Suprapubic skin (tissue), 4 donors: Measurements from ENCODE around the gene POGLUT2. TPM values are rescaled to one million over a fixed set of nuclear protein-coding genes. Genes with fewer than 3 reads are reported as not detected.
A peak's percentile ranks its signal among the peaks of the same experiment; 100 is the strongest.

Source experiments
- DNase-seq, 2 donors: peaks; one replicate each; pipeline ENCODE4 v3.0.0-alpha.2; 2019; ENCODE audit warnings: low spot score in 2 of 2
- H3K27ac ChIP-seq: fragments of 200-600 bp; sonication (generic); one replicate; pipeline ENCODE4 v1.5.1; 2019
- H3K27me3 ChIP-seq: fragments of 200-600 bp; sonication (generic); one replicate; pipeline ENCODE4 v1.5.1; 2019
- H3K36me3 ChIP-seq: fragments of 200-600 bp; sonication (generic); one replicate; pipeline ENCODE4 v1.5.1; 2019
- H3K4me1 ChIP-seq: fragments of 200-600 bp; sonication (generic); one replicate; pipeline ENCODE4 v1.5.1; 2019
- H3K4me3 ChIP-seq: fragments of 200-600 bp; sonication (generic); one replicate; pipeline ENCODE4 v1.5.1; 2019; ENCODE audit warnings: mild to moderate bottlenecking
- H3K9me3 ChIP-seq: fragments of 200-600 bp; sonication (generic); one replicate; pipeline ENCODE4 v1.5.1; 2019
- EP300 ChIP-seq: sonication (generic); formaldehyde crosslinking; IDR thresholded peaks from one replicate; pipeline ENCODE4 v1.6.1; 2017; ENCODE audit warnings: antibody characterized with exemption
- POLR2A ChIP-seq, 2 donors: fragments of 450-650 bp; IDR thresholded peaks; one replicate each; pipeline ENCODE4 v1.6.1; 2017; ENCODE audit warnings: antibody characterized with exemption in 2 of 2, mild to moderate bottlenecking in 2 of 2, moderate library complexity in 2 of 2
- POLR2AphosphoS5 ChIP-seq, 3 donors: sonication (generic); formaldehyde crosslinking; IDR thresholded peaks; one replicate each; pipeline ENCODE4 v1.6.1; 2017; ENCODE audit warnings: antibody characterized with exemption in 3 of 3
- WGBS: methylation state at CpG from one replicate; pipeline ENCODE4 v1.1.5; 2018; 5-methylcytosine and 5-hydroxymethylcytosine counted together
- total RNA-seq, 4 donors: library from RNA; depleted of rRNA; stranded (reverse); fragments of >200 nt; gene quantifications; one replicate each; pipeline ENCODE4 v1.1.0, GENCODE V29; 2016
- TF ChIP-seq, protein P1 (sequence below), 2 donors: fragments of 200-600 bp in 1 of 2; fragments of 450-650 bp in 1 of 2; sonication (generic) in 1 of 2; IDR thresholded peaks; one replicate each; pipeline ENCODE4 v1.5.1; 2016 to 2019; ENCODE audit warnings: antibody characterized with exemption in 2 of 2, mild to moderate bottlenecking in 1 of 2, moderate library complexity in 1 of 2

The POGLUT2 gene
- total RNA-seq, 4 donors from 2014 or later, result 2.5 to 2.8 (median 2.7) TPM

DNA sequence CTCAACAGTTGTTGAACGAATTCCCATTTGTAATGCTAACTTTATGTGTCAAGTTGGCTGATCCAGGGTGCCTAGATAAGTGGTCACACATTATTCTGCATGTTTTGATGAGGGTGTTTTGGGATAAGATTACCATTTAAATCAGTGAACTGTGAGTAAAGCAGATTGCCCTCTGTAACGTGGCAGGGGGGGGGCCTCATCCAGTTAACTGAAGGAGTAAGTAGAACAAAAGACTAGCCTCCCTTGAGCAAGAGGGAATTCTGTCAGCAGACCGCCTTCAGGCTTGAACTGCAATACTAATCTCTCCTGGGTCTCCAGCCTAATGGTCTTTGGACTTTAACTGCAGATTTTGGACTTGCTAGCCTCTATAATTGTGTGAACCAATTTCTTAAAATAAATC is 21.0 kb downstream of the POGLUT2 start:
- TF ChIP-seq EP300, result no peak
- TF ChIP-seq, protein P1, sequence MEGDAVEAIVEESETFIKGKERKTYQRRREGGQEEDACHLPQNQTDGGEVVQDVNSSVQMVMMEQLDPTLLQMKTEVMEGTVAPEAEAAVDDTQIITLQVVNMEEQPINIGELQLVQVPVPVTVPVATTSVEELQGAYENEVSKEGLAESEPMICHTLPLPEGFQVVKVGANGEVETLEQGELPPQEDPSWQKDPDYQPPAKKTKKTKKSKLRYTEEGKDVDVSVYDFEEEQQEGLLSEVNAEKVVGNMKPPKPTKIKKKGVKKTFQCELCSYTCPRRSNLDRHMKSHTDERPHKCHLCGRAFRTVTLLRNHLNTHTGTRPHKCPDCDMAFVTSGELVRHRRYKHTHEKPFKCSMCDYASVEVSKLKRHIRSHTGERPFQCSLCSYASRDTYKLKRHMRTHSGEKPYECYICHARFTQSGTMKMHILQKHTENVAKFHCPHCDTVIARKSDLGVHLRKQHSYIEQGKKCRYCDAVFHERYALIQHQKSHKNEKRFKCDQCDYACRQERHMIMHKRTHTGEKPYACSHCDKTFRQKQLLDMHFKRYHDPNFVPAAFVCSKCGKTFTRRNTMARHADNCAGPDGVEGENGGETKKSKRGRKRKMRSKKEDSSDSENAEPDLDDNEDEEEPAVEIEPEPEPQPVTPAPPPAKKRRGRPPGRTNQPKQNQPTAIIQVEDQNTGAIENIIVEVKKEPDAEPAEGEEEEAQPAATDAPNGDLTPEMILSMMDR (IDR thresholded peaks at IDR 0.05), result no peak
- Histone ChIP-seq H3K27ac (no peak overlapping the region), H3K4me1 (peaks cover 7% of the 10 kb centered on the region), H3K27me3 (no peaks in the 10 kb centered on the region), H3K36me3 (no peaks in the 10 kb centered on the region), H3K4me3 (no peak overlapping the region), H3K9me3 (no peaks in the 10 kb centered on the region)
- 77% methylated on average over 3 of the region's 3 CpGs for WGBS
- DNase-seq, result no peak

DNA sequence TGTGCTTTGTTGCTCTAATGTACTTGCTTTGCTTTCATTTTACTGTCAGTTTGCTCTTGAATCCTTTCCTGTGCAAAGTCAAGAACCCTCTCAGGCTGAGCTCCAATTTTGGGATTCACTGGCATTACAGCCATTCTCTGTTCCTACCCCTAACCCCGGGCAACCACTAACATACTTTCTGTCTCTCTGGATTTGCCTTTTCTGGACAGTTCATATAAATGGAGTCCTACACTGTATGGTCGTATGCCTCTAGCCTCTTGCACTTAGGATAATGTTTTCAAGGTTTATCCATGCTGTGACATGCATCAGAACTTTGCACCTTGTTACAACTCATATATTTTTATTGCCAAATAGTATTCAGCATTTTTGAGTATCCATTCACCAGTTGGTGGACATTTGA is 22.5 kb downstream of the POGLUT2 start:
- 88% methylated on average over 2 of the region's 2 CpGs for WGBS
- TF ChIP-seq POLR2AphosphoS5 (IDR thresholded peaks at IDR 0.05) (no peak), POLR2A (IDR thresholded peaks at IDR 0.05) (no peak)
- TF ChIP-seq, protein P1 (IDR thresholded peaks at IDR 0.05), result no peak

DNA sequence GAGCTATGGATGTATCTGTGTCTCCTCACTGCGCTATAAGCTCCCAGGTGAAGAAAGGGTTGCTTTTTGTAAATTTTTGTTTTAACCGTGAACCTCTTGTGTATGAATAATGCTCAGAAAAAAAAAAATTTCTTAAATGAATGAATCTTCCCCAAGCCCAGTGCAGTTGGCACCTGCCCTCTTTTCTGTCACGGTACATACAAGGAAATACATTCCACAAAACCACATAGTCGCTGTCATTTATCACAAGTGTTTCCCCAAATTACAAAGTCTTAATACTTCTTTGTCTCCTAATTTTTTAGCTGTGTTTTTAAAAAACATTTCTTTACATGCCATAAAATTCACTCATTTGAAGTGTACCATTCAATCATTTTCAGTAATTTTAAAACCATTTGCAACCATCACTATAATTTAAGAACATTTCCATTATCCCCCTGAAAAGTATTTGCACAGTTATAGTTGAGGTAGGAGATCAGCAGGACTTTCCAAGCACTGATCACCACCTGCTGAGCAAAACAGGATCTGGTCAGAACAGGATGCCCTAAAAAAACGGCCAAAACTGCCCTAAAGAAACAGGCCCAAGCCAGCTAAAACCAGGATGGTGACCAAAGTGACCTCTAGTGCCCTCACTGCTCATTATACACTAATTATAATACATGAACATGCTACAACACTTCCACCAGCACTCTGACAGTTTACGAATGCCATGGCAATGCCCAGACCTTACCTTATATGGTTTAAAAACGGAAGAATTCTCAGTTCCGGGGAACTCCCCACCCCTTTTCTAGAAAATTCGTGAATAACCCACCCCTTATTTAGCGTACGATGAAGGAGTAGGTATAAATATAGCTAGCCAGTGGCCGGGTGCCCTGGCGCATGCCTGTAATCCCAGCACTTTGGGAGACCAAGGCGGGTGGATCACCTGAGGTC is 23.9 kb downstream of the POGLUT2 start:
- Histone ChIP-seq H3K9me3 (no peaks in the 10 kb centered on the region), H3K27me3 (no peaks in the 10 kb centered on the region), H3K4me3 (no peak overlapping the region), H3K4me1 (peaks cover 13% of the 10 kb centered on the region), H3K36me3 (no peaks in the 10 kb centered on the region), H3K27ac (no peak overlapping the region)
- no peak for TF ChIP-seq POLR2AphosphoS5 (IDR thresholded peaks at IDR 0.05)
- TF ChIP-seq EP300, result no peak
- TF ChIP-seq, protein P1 (IDR thresholded peaks at IDR 0.05), result no peak
- TF ChIP-seq POLR2A (IDR thresholded peaks at IDR 0.05), result no peak
- WGBS, result 83% methylated on average over 14 of the region's 14 CpGs
- no peak for DNase-seq

More for the DNA sequence above, 22.5 kb downstream of the POGLUT2 start:
- peaks cover 13% of the 10 kb centered on the region for H3K4me1 ChIP-seq
- DNase-seq, result no peak
- H3K4me3 ChIP-seq, result no peak overlapping the region
- no peak overlapping the region for H3K27ac ChIP-seq
- H3K36me3 ChIP-seq, result no peaks in the 10 kb centered on the region
- no peaks in the 10 kb centered on the region for H3K27me3 ChIP-seq
- H3K9me3 ChIP-seq, result no peaks in the 10 kb centered on the region

- 81% methylated on average over 27 of the region's 27 CpGs for WGBS
- H3K27me3 ChIP-seq, result no peaks in the 10 kb centered on the region
These were observed 24.6 kb downstream of the POGLUT2 start for GRCh38 chr13:102774214-102774568.

More at GRCh38 chr13:102774214-102774568, 24.6 kb downstream of the POGLUT2 start:
- TF ChIP-seq, protein P1 (IDR thresholded peaks at IDR 0.05), result no peak
- TF ChIP-seq POLR2A (IDR thresholded peaks at IDR 0.05) (no peak), POLR2AphosphoS5 (IDR thresholded peaks at IDR 0.05) (no peak), EP300 (no peak)
- Histone ChIP-seq H3K4me1 (peaks cover 13% of the 10 kb centered on the region), H3K27ac (peak overlapping the region; percentile 78), H3K4me3 (peak overlapping the region; percentile 71), H3K36me3 (no peaks in the 10 kb centered on the region), H3K9me3 (no peaks in the 10 kb centered on the region)
- DNase-seq, result peak in 1 of 2 donors; percentile 62
